ENCODE results near the gene MR1.

Gene MR1

GRCh38 chr1:181097242-181097641 is 63.5 kb downstream of the MR1 start:
- DNase-seq = no peak
- no peak for TF ChIP-seq GATA1 (IDR thresholded peaks at IDR 0.05; ENCODE audit: low read depth, low read length)

GRCh38 chr1:181099152-181100014 is 65.6 kb downstream of the MR1 start:
- no peak for DNase-seq

GRCh38 chr1:181100015-181100905 is 66.5 kb downstream of the MR1 start:
- TF ChIP-seq GATA1 (IDR thresholded peaks at IDR 0.05; ENCODE audit: low read depth, low read length) (no peak), POLR2A (IDR thresholded peaks at IDR 0.05; ENCODE audit: low read length) (no peak)
- DNase-seq = no peak

More at GRCh38 chr1:181099152-181100014, 65.6 kb downstream of the MR1 start:
- TF ChIP-seq POLR2A (IDR thresholded peaks at IDR 0.05; ENCODE audit: low read length) (no peak), GATA1 (IDR thresholded peaks at IDR 0.05; ENCODE audit: low read depth, low read length) (no peak)

- no peak for DNase-seq
- TF ChIP-seq GATA1 (IDR thresholded peaks at IDR 0.05; ENCODE audit: low read depth, low read length) (no peak), POLR2A (IDR thresholded peaks at IDR 0.05; ENCODE audit: low read length) (no peak)
Measured at GRCh38 chr1:181100934-181101333, 67.2 kb downstream of the MR1 start.

GRCh38 chr1:181101581-181102226 is 67.9 kb downstream of the MR1 start:
- TF ChIP-seq GATA1 (IDR thresholded peaks at IDR 0.05; ENCODE audit: low read depth, low read length) = no peak
- no peak for DNase-seq

GRCh38 chr1:181102841-181103240 is 69.1 kb downstream of the MR1 start:
- no peak for DNase-seq
- TF ChIP-seq GATA1 (IDR thresholded peaks at IDR 0.05; ENCODE audit: low read depth, low read length) (no peak), POLR2A (IDR thresholded peaks at IDR 0.05; ENCODE audit: low read length) (no peak)

GRCh38 chr1:181103399-181103798 is 69.6 kb downstream of the MR1 start:
- DNase-seq = no peak
- TF ChIP-seq POLR2A (IDR thresholded peaks at IDR 0.05; ENCODE audit: low read length) (no peak), GATA1 (IDR thresholded peaks at IDR 0.05; ENCODE audit: low read depth, low read length) (no peak)

GRCh38 chr1:181104042-181104789 is 70.4 kb downstream of the MR1 start:
- DNase-seq = no peak
- TF ChIP-seq GATA1 (IDR thresholded peaks at IDR 0.05; ENCODE audit: low read depth, low read length) = no peak
- no peak for TF ChIP-seq POLR2A (IDR thresholded peaks at IDR 0.05; ENCODE audit: low read length)

GRCh38 chr1:181104790-181105133 is 71.0 kb downstream of the MR1 start:
- DNase-seq = peak; percentile 62 to 69
- TF ChIP-seq GATA1 (IDR thresholded peaks at IDR 0.05; ENCODE audit: low read depth, low read length) (no peak), POLR2A (IDR thresholded peaks at IDR 0.05; ENCODE audit: low read length) (no peak)

GRCh38 chr1:181105134-181106021 is 71.6 kb downstream of the MR1 start:
- DNase-seq = peak; percentile 92 to 96

GRCh38 chr1:181106022-181106312 is 72.2 kb downstream of the MR1 start:
- no peak for DNase-seq
- no peak for TF ChIP-seq GATA1 (IDR thresholded peaks at IDR 0.05; ENCODE audit: low read depth, low read length)
- no peak for TF ChIP-seq POLR2A (IDR thresholded peaks at IDR 0.05; ENCODE audit: low read length)

More at GRCh38 chr1:181105134-181106021, 71.6 kb downstream of the MR1 start:
- TF ChIP-seq GATA1 (IDR thresholded peaks at IDR 0.05; ENCODE audit: low read depth, low read length) = no peak
- peak; percentile 67 for TF ChIP-seq POLR2A (IDR thresholded peaks at IDR 0.05; ENCODE audit: low read length)

- TF ChIP-seq POLR2A (IDR thresholded peaks at IDR 0.05; ENCODE audit: low read length) (no peak), GATA1 (IDR thresholded peaks at IDR 0.05; ENCODE audit: low read depth, low read length) (no peak)
Measured at GRCh38 chr1:181106479-181106878, 72.7 kb downstream of the MR1 start.

GRCh38 chr1:181107711-181108110 is 73.9 kb downstream of the MR1 start:
- no peak for DNase-seq
- no peak for TF ChIP-seq POLR2A (IDR thresholded peaks at IDR 0.05; ENCODE audit: low read length)
- TF ChIP-seq GATA1 (IDR thresholded peaks at IDR 0.05; ENCODE audit: low read depth, low read length) = no peak

More at GRCh38 chr1:181106479-181106878, 72.7 kb downstream of the MR1 start:
- DNase-seq = no peak

All from erythroblast (primary cell).